Measurements from ENCODE around the gene KCNC4.

The KCNC4 gene

DNA sequence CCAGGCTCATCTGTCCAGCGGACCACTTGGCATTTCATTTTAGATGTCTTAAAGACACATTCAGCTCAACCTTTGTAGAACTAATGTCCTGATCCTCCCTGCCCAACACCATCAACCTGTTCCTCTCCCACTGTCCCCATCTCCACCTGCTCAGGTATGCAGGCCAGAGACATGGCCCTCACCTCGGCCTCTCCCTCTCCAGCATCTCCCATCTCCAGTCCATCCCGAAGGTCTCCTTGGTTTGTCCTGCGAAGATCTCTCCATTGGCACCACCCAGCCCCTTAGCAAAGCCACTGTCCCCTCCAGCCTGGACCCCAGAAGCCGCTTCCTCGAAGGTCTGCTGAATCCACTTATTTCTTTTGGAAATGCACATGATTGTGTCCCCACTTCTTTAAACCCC, 20.9 kb upstream of the KCNC4 start:
- no peak for DNase-seq

DNA sequence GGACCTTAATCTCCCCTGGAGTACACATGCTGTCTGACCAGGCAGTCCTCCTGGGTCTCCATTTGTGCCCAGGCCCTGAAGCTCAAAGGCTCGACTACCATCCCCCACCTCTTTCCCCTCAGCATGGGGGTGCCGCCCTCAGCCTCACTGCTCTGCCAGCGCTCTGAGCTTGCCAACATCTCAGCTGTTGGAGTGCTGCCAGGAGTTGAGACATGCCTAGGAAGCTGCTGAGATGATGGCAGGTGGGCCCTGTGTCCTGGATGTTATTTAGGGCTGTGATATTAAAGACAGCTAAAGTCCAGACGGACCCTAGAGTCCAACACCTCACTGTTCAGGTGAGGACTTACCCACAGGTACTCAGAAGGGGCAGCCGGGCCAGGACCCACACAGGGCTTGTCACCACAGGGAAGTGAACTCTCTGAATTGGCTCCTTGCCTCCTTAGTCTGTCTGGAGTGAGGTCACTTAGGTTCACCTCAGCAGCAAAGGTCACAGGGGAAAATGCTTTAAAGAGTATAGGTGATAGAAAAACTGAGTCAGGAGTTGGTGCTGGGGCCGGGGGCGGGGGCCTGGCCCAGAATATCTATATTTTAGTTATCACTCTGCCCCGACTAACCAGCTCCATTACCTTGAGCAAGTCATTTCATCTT, 19.7 kb upstream of the KCNC4 start:
- DNase-seq, result no peak

DNA sequence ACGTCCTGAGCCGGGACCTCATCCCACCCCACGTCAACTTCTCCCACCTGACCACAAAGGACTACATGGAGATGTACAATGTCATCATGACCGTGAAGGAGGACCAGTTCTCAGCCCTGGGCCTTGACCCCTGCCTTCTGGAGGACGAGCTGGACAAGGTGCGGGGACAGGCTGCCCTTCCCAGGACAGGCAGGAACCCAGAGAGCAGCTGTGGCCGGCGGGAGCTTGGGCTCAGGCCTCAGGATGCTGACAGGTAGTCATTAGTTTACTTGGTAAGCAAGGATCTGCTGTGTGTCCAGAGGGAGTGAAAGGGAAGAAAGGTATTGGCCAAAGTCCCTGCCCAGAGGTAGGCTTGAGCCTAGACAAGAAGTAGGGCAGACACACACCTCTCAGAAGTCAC, 17.6 kb upstream of the KCNC4 start:
- no peak for DNase-seq

DNA sequence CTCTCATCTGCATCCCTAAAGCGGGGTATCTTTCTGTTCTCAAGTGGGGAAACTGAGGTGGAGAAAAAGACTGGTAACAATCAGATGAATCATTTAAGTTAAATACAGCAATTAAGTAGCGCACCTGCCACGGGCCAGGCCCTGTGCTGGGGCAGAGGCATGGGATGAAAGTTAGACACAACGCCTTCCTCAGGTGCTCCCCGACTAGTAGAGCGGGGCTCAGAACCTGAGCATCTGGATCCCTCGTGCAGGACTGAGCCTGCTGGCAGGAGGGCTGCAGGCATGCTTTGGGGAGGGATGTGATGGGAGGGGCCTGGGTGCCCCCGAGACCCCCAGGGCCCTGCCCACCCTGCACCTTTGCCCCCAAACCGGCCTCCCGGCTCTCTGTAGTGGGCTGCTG, 14.9 kb upstream of the KCNC4 start:
- DNase-seq, result no peak

DNA sequence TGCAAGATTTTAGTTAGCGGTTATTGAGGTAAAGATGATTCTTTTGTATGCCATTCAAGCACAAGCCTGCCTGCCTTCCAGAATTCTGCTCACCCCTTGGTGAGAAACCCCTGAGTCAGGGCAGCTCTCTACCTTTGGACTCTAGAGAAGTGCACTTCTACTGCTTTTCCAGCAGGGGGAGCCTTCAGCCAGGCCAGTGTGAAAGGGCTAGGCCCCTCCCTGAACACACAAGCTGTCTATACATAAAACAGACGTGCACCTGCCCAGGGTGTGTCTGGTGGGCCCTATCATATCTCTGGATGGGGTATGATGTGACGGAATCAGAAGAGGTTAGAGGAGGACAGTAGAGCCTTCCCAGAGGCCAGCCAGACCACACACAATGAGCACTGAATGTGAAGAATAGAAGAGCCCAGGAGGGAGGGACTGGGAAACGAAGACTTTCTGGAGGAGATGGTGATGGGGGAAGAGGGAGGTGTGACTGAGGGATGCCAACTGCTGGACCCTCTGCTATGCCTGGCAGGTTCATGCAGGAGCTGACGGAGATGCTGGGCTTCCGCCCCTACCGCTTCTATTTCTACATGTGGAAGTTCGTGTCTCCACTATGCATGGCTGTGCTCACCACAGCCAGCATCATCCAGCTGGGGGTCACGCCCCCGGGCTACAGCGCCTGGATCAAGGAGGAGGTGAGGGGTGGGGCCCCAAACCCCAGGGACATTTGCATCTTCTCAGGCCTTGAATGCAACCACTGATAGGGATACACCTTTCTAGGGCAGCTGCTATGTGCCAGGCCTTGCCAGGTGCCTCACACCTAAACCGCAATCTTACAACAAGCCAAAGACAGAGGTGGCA, 13.0 kb upstream of the KCNC4 start:
- peak; percentile 62 to 70 for DNase-seq

DNA sequence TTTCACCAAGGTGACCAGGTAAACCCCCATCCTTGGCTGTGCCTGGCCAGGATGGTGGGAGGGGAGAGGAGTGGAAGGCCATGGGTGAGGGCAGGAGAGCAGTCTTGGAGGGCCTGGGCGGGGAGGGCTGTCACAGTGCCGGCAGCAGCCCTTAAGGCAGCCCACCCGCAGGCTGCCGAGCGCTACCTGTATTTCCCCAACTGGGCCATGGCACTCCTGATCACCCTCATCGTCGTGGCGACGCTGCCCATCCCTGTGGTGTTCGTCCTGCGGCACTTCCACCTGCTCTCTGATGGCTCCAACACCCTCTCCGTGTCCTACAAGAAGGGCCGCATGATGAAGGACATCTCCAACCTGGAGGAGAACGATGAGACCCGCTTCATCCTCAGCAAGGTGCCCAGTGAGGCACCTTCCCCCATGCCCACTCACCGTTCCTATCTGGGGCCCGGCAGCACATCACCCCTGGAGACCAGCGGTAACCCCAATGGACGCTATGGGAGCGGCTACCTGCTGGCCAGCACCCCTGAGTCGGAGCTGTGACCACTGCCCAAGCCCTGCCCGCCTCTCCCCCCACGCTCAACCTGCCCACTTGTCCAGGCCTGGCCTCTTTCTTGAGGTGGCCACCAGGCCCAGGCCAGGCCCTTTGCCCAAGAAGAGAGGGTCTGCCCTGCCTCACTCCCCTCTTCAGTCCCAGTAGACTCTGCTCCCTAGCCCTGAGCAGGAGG, 12.0 kb upstream of the KCNC4 start:
- DNase-seq, result no peak

DNA sequence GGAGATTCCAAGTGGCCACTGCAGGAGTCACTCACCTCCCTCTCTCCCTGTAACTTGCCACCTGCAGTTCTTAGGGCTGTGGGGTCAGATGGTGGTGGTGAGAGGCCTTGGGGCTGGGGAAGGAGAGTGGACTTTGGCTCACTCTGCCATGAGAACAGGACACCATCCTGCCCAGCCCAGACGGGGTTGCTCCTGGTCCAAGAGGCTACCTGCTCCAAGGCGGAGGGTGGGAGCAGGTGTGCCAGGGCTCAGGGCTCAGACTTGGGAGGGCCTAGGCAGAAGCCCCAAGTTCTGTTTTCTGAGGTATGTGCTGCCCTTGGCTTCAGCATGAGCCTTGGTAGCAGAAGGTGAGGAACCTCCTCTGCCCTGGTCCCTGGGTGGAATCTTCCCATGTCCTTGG, 11.4 kb upstream of the KCNC4 start:
- no peak for DNase-seq

DNA sequence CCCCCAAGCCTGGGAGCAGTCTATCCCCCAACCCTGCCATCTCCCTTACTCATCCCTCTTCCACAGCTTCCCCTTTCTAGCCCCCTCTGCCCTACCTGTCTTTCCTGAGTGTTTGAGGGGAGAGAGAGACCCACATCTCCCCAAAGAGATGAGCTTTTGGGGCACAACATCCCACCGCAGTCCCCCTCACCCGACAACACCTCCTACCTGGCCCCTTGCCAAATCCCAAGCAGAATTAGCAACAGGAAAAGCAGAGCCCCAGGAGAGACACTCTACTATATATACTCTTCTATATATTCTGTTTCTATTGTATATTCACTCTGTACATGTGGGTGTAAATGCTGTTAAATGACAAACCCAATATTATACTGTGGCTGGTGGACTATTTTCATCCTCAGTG, 9.9 kb upstream of the KCNC4 start:
- no peak for DNase-seq

DNA sequence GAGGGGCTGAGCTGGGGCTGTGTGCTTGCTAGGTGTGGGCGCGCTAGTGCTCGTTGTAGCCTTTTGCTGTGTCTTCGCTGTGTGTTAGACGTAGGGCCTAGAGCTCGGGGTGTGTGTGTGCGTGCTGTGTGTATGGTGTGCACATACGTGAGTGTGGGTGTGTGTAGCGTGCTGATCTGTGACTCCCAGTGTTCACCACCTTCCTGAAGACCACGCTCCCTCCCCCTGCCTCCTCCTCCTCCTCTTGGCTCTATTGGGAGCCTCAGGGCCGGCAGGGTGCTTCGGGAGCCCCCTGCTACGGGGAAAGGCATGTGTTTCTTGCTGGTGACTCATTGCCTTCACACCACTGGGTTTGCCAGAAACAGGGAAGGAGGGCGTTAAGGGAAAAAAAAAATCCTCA, 9.4 kb upstream of the KCNC4 start:
- no peak for DNase-seq

DNA sequence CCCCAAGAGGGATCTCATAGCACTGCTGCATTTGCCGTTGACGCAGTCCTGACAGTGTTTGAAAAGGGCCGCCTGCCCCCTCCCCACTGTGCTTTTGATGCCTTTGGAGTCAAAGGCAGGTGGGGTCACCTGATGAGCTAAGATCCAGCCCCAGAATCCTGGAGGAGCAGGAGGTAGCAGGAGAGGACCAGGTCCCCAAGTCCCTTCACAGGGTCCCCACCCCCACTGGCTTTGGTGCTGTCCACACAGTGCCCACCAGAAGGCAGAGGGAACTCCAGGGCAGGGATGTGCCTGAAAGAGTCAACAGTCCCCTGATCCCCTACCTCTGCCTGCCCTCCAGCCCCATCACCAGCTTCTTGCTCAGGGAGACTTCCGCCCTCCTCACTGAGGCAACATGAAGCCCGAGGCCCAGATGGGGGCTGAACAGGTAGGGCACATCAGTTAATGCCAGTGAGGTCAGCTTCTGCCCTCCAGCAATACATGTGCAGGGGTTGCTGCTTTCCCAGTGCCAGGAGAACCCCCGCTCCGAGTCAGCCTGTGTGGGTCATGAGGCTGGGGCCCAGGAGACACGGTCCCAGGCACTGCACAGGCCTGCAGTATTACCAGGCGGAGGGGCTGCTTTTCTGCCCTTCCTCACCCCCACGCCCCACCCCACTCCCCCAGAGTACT, 8.8 kb upstream of the KCNC4 start:
- no peak for DNase-seq

DNA sequence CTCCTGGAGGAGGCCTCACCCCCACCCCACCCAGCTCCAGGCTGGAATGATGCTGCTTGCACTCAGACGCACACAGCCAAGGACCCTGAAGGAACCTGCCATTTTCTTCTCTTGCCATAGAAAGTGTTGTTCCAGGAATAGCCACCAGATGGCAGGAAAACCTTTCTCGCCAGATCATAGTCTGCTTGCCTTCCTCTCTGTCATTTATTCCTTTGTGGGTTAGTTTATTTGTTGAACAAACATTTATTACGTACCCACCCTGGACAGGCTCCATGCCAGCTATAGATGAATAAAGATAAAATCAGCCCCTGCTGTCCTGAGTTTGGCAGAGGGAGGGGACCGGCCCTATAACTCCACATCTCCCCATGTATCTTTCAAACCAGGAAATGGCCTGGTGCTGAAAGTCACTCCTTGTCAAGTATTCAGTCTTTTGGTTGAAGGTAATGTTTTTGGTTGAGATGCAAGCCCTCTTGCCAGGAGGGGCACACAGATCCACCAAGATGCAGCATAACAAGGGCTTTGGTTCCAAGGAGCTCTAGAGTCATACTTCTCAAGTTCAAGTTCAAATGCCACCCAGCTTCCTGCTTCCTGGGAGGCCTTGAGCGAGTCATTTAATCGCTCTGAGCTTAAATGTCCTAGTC, 7.0 kb upstream of the KCNC4 start:
- peak; percentile 66 to 84 for DNase-seq

DNA sequence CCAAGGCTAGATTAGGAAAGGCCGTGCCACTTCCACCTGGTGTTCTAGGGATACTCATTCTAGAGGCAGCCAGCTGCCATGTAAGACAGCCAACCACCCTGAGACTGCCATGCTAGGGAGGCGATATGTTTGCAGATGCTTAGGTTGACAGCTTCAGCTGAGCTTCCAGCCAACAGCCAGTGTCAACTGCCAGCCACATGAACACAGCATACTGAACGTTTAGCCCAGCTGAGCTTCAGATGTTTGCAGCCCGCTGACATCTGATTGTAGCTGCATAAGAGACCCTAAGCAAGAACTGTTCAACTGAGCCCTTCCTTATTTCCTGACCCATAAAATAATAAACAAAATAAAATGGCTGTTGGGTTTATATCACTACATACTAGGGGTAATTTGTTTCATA, 5.0 kb upstream of the KCNC4 start:
- no peak for DNase-seq

DNA sequence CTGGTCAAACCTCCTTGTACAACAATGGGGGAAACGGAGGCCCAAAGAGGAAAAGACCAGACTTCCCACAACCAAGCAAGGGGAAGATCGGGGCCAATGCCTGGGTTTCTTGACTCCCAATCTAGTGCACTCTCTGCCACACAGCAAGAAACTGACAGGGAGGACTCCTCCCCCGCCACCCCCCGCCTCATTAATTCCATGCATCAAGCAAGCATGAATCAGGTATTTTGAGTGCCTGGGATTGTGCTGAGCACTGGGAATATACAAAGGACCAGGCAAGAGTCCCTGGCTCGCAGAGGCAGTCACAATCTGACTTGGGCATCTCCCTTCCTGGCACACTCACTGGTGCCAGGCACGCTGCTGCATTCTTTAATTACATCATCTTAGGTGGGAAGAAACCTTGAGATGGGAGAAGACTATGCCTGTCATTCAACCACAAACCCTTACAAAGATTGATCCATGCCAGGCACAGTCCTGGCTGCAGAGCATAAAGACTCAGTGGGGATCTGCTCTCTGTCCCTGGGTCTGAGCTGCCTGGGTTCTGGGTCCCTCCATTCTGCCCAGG, 4.4 kb upstream of the KCNC4 start:
- no peak for DNase-seq

DNA sequence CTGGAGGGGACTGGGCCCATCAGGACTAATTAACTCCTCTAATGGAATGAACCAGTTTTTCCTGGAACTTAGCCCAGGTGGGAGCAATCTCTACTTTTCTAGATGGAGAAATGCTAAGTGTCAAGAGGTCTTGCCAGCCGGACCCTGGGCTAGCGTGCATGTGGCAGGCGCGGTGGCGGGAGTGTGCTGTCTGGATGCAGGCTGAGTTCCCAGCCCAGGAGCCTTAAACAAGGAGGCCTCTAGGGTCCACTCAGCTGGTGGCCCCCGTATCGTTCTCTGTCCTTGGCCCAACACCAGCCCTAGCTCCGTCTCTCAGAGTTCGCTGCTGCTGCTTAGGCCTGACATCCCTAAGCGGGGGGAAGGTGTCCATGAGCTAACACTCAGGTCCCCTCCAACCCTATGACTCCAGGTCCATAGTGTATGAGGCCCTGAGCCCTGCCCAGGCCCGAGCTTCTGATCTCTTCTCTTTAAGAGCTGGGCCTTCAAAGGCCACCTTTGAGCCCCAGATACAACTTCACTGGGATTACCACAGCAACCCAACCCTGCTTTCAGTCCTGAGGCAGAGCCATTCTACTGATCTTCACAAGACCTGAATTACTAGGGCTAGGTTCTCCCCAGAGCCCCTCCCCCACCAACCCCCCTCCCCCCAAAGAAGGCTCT, 3.7 kb upstream of the KCNC4 start:
- no peak for DNase-seq

DNA sequence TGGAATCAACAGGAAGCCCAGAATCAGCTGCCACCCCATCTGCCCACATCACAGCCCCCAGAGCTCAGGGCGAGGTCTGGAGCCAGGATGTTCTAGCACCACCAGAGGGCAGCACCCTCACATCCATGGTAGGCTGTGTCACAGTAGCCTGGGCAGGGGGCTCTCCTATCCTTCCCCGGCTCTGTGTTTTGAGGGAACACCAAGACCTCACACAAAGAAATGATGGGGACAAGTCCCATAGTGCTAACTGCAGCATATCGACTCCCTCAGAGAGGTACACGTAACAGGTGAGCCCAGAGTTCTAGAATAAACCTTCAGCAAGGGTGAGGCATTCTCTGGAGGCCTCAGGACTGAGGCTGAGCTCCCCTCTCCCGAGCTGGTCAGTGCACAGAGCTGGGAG, 2.3 kb upstream of the KCNC4 start:
- peak; percentile 77 to 80 for DNase-seq

DNA sequence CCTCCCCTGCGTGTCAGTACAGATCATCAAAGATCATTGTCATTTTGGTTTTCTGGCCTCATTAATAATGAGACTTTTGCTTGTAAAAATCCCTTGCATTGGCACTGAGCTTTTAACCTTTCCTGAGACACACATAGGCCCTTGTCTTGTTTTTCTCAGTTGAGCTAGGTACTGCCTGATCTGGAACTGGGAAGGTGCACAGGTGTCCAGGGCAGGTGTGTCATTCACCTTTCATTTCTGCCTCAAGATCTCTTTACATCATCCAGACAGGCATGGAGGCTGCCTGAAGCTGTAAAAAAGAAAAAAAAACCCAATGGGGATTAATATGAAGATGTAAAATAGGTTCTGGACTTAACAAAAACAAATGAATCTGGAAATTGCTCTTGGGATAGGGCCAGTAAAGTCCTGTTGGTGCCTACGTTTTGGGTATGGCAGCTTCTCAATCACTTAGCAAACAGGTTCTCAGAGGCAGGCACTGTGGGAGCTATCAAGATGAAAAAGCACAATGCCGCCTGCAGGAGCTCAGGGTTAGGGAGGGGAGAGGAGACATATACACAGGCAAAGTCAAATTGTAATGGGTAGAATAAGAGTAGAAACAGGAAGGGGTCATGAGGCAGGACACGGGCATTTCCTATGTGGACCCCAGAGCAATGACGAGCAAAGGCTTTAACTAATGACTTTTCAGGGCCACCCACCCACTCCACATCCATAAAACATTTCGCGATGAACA, 1.0 kb upstream of the KCNC4 start:
- DNase-seq, result no peak

DNA sequence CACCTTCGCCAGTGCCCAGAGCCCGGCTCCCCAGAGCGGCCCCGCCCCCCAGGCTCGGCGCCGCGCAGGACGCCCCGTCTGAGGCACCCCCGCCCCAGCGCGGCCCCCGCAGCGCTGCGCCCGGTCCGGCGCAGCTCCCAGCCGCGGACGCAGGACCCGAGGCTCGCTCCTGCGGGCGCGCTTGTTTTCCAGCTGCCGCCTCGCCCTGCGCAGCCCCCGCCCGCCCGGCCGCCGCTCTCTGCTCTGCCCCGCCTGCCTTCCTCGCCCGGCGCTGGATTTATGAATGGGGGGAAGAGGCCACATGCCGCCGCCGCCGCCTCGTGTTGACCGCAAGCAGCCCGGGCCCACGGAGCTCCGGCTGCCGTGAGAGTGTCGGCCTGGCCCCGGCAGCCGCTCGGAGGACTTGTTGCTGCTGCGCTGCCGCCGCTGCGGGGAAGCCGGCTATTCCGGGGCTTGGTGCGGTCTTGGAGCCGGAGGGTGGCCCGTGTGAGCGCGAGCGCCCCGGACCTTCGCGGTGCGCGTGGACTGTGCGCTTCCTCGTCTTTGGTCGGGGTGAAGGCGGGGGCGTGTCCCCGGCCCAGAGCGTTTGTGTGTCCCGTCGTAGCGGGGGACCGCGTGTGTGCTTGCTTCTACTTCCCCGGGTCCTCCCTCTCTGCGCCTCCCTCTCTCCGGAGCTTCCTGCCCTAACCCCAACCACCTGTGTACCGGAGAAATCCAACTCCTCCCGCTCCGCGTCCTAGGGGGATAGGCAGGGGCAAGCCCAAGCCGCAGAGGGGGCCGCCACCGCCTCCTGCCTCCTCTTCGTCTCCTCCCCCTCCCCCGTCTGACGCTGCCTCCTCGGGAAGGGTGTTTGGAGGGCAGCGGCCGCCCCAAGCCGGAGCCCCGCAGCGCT, 736 bp downstream of the KCNC4 start:
- peak; percentile 60 to 63 for DNase-seq

DNA sequence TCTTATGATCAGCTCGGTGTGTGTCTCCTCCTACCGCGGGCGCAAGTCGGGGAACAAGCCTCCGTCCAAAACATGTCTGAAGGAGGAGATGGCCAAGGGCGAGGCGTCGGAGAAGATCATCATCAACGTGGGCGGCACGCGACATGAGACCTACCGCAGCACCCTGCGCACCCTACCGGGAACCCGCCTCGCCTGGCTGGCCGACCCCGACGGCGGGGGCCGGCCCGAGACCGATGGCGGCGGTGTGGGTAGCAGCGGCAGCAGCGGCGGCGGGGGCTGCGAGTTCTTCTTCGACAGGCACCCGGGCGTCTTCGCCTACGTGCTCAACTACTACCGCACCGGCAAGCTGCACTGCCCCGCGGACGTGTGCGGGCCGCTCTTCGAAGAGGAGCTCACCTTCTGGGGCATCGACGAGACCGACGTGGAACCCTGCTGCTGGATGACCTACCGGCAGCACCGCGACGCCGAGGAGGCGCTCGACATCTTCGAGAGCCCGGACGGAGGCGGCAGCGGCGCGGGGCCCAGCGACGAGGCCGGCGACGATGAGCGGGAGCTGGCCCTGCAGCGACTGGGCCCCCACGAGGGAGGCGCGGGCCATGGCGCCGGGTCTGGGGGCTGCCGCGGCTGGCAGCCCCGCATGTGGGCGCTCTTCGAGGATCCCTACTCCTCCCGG, 1.5 kb downstream of the KCNC4 start:
- DNase-seq, result peak; percentile 41

All from CD4-positive, alpha-beta T cell treated with Interleukin-1 beta for 1 hour (primary cell).